K562 (cell line): Measurements from ENCODE around the gene ITGB2. TPM values are rescaled to one million over a fixed set of nuclear protein-coding genes. Genes with fewer than 3 reads are reported as not detected.
A peak's percentile ranks its signal among the peaks of the same experiment; 100 is the strongest.

Experiments
- DPF2 ChIP-seq: fragments of 450-650 bp; IDR thresholded peaks from 2 replicates; pipeline ENCODE4 v1.6.1; 2016
- ELF4 ChIP-seq: fragments of 450-650 bp; formaldehyde crosslinking; IDR thresholded peaks from 2 replicates; pipeline ENCODE4 v1.4.0; 2022; ENCODE audit warnings: missing genetic modification characterization
- EWSR1 ChIP-seq: fragments of 450-650 bp; IDR thresholded peaks from 2 replicates; pipeline ENCODE4 v1.6.1; 2018; ENCODE audit warnings: borderline replicate concordance, mild to moderate bottlenecking, low read depth, moderate library complexity; ENCODE audit not compliant: partially characterized antibody
- HEY1 ChIP-seq: fragments of 250-450 bp; sonication (Bioruptor Pico); IDR thresholded peaks from 2 replicates; pipeline ENCODE4 v1.5.0; 2020; ENCODE audit warnings: mild to moderate bottlenecking, moderate library complexity, borderline replicate concordance
- HNRNPK ChIP-seq: fragments of 200-400 bp; formaldehyde crosslinking; IDR thresholded peaks from one replicate; pipeline ENCODE4 v1.6.1; 2018; ENCODE audit warnings: mild to moderate bottlenecking, low read depth, low read length; ENCODE audit not compliant: poor library complexity, severe bottlenecking
- MTA1 ChIP-seq: fragments of 450-650 bp; IDR thresholded peaks from 2 replicates; pipeline ENCODE4 v1.6.1; 2017; ENCODE audit warnings: borderline replicate concordance
- PHB ChIP-seq: fragments of 250-450 bp; sonication (Bioruptor Pico); IDR thresholded peaks from 2 replicates; pipeline ENCODE4 v1.5.0; 2021
- SETDB1 ChIP-seq: IDR thresholded peaks from one replicate; pipeline ENCODE4 v1.6.1; 2012; ENCODE audit warnings: low read length, control low read depth, inconsistent platforms
- TAL1 ChIP-seq: fragments of 450-650 bp; IDR thresholded peaks from 2 replicates; pipeline ENCODE4 v1.6.1; 2016; ENCODE audit warnings: mild to moderate bottlenecking
- XRCC4 ChIP-seq: IDR thresholded peaks from one replicate; pipeline ENCODE4 v1.6.1; 2011; ENCODE audit not compliant: insufficient read depth, insufficient read length; ENCODE audit errors: extremely low read depth
- ZKSCAN3 ChIP-seq: fragments of 250-450 bp; sonication (Bioruptor Pico); IDR thresholded peaks from 2 replicates; pipeline ENCODE4 v1.4.0; 2020
- ZNF174 ChIP-seq: fragments of 250-450 bp; sonication (Bioruptor Pico); IDR thresholded peaks from 2 replicates; pipeline ENCODE4 v1.4.0; 2020; ENCODE audit warnings: mild to moderate bottlenecking
- ZNF197 ChIP-seq: fragments of 200-800 bp; sonication (Bioruptor generic); IDR thresholded peaks from 2 replicates; pipeline ENCODE4 v1.6.1; 2016; ENCODE audit warnings: low read depth, missing genetic modification characterization, missing compliant biosample characterization
- polyA plus RNA-seq, 8 experiments: library from polyadenylated mRNA; depleted of rRNA in 4 of 8; stranded (reverse) in 5 of 8; unstranded in 3 of 8; fragments of >200 nt; fragmentation: Nextera tagmentation in 2 of 8; fragmentation: Illumina TruSeq in 1 of 8; extraction: Ambion mirVana in 2 of 8; extraction: Trizol in 1 of 8; gene quantifications; 2 replicates each; pipeline versions ENCODE4 v1.2.1 to v1.2.3, GENCODE V29; 2011 to 2014; ENCODE audit warnings: inconsistent platforms in 1 of 8, missing spikeins in 1 of 8
- total RNA-seq, 7 experiments: library from RNA; depleted of rRNA in 6 of 7; stranded (reverse); fragments of >200 nt in 6 of 7; fragmentation: Illumina TruSeq in 2 of 7; extraction: Trizol in 2 of 7; gene quantifications; 2 replicates each; pipeline versions ENCODE4 v1.2.1 to v1.2.3, GENCODE V29; 2011 to 2021; ENCODE audit warnings: low replicate concordance in 1 of 7
- TF ChIP-seq, protein P1 (sequence below): fragments of 250-450 bp; sonication (Bioruptor Pico); IDR thresholded peaks from 2 replicates; pipeline ENCODE4 v1.5.0; 2021
- TF ChIP-seq, protein P2 (sequence below): fragments of 250-450 bp; sonication (Bioruptor Pico); IDR thresholded peaks from 2 replicates; pipeline ENCODE4 v1.8.0; 2021; ENCODE audit warnings: borderline replicate concordance, mild to moderate bottlenecking, moderate library complexity; ENCODE audit not compliant: poor library complexity, severe bottlenecking
- TF ChIP-seq, protein P3 (sequence below): sonication (generic); formaldehyde crosslinking; IDR thresholded peaks from 2 replicates; pipeline ENCODE4 v1.9.0; 2022; ENCODE audit warnings: mild to moderate bottlenecking, missing genetic modification reagents
- TF ChIP-seq, protein P4 (sequence below): sonication (generic); IDR thresholded peaks from 2 replicates; pipeline ENCODE4 v1.6.1; 2016
- TF ChIP-seq, protein P5 (sequence below), 2 experiments: fragments of 450-650 bp in 1 of 2; sonication (generic) in 1 of 2; formaldehyde crosslinking; conservative IDR thresholded peaks; 2 replicates each; pipeline versions ENCODE4 v1.4.0 to v1.8.1; 2020 to 2022; ENCODE audit warnings: mild to moderate bottlenecking in 1 of 2, missing genetic modification reagents in 1 of 2
- TF ChIP-seq, protein P6 (sequence below), 2 experiments: fragments of 450-650 bp; IDR thresholded peaks; 2 replicates each; pipeline ENCODE4 v1.6.1; 2016
- TF ChIP-seq, protein P7 (sequence below): fragments of 450-650 bp; formaldehyde crosslinking; IDR thresholded peaks from 2 replicates; pipeline ENCODE4 v1.4.0; 2022; ENCODE audit warnings: mild to moderate bottlenecking, moderate library complexity

ITGB2 gene
- total and polyA plus RNA-seq, 9 of the 15 experiments (the other 6 are each of a cell fraction or from before 2014, with no cell fraction given): 0.07 to 1.3 (median 0.51) TPM; not detected in 2

DNA sequence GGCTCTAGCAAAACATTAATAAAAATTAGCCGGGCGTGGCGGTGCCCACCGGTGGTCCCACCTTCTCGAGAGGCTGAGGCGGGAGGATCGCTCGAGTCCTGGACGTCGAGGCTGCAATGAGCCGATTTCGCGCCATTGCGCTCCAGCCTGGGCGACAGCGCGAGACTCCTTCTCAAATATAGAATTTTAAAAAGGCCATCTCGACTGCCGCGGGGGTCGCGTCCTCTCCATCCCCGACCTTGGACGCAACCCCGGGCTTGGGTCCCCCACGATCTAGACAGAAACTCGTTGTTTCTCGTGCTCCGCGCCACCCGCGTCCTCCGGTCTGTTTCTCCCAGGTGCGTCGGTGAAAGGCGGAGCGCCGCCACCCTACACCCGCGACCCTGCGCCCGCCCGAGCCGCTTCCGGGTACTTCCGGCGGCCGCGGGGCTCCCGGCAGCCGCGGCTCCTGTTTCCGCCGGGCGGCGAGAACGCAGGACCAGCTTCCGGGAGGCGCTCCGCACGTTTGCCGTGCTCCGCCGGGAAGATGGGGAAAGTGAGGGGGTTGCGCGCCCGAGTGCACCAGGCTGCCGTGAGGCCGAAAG is 18.9 kb upstream of the ITGB2 start, which contains the start of gene SLX9 (continued):
- TF ChIP-seq, protein P1, sequence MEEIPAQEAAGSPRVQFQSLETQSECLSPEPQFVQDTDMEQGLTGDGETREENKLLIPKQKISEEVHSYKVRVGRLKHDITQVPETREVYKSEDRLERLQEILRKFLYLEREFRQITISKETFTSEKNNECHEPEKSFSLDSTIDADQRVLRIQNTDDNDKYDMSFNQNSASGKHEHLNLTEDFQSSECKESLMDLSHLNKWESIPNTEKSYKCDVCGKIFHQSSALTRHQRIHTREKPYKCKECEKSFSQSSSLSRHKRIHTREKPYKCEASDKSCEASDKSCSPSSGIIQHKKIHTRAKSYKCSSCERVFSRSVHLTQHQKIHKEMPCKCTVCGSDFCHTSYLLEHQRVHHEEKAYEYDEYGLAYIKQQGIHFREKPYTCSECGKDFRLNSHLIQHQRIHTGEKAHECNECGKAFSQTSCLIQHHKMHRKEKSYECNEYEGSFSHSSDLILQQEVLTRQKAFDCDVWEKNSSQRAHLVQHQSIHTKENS (CRISPR knock-in tag): no peak
- TF ChIP-seq, protein P2, sequence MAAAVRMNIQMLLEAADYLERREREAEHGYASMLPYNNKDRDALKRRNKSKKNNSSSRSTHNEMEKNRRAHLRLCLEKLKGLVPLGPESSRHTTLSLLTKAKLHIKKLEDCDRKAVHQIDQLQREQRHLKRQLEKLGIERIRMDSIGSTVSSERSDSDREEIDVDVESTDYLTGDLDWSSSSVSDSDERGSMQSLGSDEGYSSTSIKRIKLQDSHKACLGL (CRISPR knock-in tag): peak; percentile 94
- peak; percentile 72; the same call in 1 of the 2 replicates for TF ChIP-seq ELF4
- peak; percentile 56; the same call in 1 of the 2 replicates for TF ChIP-seq ZNF174
- TF ChIP-seq, protein P3, sequence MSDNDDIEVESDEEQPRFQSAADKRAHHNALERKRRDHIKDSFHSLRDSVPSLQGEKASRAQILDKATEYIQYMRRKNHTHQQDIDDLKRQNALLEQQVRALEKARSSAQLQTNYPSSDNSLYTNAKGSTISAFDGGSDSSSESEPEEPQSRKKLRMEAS (CRISPR knock-in tag): peak; percentile 57; the same call in 1 of the 2 replicates
- no peak for TF ChIP-seq TAL1
- TF ChIP-seq XRCC4: no peak
- TF ChIP-seq, protein P4, sequence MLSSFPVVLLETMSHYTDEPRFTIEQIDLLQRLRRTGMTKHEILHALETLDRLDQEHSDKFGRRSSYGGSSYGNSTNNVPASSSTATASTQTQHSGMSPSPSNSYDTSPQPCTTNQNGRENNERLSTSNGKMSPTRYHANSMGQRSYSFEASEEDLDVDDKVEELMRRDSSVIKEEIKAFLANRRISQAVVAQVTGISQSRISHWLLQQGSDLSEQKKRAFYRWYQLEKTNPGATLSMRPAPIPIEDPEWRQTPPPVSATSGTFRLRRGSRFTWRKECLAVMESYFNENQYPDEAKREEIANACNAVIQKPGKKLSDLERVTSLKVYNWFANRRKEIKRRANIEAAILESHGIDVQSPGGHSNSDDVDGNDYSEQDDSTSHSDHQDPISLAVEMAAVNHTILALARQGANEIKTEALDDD: no peak
- TF ChIP-seq, protein P5, sequence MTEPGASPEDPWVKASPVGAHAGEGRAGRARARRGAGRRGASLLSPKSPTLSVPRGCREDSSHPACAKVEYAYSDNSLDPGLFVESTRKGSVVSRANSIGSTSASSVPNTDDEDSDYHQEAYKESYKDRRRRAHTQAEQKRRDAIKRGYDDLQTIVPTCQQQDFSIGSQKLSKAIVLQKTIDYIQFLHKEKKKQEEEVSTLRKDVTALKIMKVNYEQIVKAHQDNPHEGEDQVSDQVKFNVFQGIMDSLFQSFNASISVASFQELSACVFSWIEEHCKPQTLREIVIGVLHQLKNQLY (CRISPR knock-in tag; conservative IDR thresholded peaks at IDR 0.05): 0 out of 4 replicates have a peak, but pooled peaks of 1 of the 2 experiments have one; percentile 81
- TF ChIP-seq HNRNPK: peak; percentile 52
- TF ChIP-seq, protein P6, sequence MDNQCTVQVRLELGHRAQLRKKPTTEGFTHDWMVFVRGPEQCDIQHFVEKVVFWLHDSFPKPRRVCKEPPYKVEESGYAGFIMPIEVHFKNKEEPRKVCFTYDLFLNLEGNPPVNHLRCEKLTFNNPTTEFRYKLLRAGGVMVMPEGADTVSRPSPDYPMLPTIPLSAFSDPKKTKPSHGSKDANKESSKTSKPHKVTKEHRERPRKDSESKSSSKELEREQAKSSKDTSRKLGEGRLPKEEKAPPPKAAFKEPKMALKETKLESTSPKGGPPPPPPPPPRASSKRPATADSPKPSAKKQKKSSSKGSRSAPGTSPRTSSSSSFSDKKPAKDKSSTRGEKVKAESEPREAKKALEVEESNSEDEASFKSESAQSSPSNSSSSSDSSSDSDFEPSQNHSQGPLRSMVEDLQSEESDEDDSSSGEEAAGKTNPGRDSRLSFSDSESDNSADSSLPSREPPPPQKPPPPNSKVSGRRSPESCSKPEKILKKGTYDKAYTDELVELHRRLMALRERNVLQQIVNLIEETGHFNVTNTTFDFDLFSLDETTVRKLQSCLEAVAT (IDR thresholded peaks at IDR 0.05): peak in 1 of 2 experiments; percentile 43; a peak in 1 of 4 replicates
- TF ChIP-seq HEY1 (CRISPR knock-in tag): no peak
- TF ChIP-seq MTA1: no peak
- TF ChIP-seq, protein P7, sequence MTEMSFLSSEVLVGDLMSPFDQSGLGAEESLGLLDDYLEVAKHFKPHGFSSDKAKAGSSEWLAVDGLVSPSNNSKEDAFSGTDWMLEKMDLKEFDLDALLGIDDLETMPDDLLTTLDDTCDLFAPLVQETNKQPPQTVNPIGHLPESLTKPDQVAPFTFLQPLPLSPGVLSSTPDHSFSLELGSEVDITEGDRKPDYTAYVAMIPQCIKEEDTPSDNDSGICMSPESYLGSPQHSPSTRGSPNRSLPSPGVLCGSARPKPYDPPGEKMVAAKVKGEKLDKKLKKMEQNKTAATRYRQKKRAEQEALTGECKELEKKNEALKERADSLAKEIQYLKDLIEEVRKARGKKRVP (CRISPR knock-in tag): peak; percentile 74
- TF ChIP-seq PHB (CRISPR knock-in tag): no peak; the same call in 1 of the 2 replicates
- no peak for TF ChIP-seq DPF2
- no peak for TF ChIP-seq EWSR1
- no peak for TF ChIP-seq SETDB1
- TF ChIP-seq ZNF197 (CRISPR knock-in tag): no peak
- TF ChIP-seq ZKSCAN3 (CRISPR knock-in tag): no peak
